HCEC 1CT (cell line): ENCODE results near the gene FOXN1.
"Not testable (repeated sequence)": the region's sequence is repeated elsewhere in the genome, so short reads cannot be mapped to it uniquely, and the experiment has no call there.

Source experiments
- DNase-seq: peaks from one replicate; pipeline ENCODE4 v3.0.0-alpha.2; 2017

The FOXN1 gene, protein sequence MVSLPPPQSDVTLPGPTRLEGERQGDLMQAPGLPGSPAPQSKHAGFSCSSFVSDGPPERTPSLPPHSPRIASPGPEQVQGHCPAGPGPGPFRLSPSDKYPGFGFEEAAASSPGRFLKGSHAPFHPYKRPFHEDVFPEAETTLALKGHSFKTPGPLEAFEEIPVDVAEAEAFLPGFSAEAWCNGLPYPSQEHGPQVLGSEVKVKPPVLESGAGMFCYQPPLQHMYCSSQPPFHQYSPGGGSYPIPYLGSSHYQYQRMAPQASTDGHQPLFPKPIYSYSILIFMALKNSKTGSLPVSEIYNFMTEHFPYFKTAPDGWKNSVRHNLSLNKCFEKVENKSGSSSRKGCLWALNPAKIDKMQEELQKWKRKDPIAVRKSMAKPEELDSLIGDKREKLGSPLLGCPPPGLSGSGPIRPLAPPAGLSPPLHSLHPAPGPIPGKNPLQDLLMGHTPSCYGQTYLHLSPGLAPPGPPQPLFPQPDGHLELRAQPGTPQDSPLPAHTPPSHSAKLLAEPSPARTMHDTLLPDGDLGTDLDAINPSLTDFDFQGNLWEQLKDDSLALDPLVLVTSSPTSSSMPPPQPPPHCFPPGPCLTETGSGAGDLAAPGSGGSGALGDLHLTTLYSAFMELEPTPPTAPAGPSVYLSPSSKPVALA

DNA sequence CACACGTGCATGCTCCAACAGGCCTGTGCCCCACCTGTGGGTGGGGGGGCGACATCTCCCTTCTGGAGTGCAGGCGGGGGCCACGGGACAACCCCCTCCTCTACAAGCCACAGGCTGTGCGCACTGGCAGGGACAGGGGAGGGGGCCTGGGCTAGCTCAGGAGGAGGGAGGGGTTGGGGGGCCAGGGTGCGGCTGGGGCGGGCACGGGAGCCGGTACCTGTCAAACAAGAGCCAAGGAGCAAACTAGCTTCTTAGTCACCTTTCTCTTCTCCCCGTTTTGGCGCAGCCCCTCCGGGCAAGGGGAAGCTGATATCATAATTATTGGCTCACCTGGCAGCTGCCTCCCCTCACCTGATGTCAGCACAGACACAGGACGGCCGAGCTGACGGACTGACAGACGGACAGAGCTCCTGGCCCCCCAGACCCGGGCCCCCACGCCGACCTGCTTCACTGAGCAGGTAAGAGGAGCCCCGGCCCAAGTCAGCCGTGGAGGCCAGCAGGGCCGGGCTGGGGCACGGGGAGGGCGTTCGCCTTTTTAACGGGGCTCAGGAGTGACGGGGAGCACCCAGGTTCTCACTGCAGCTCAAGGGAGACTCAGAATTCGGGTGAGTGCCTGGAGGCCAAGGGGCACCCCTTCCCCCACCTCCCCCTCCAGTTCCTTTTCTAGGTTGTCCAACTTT is at the start of gene FOXN1:
TSS of gene FOXN1 (plus strand) at position 363 of the 680 bp plus-strand sequence. CDS start 17,622 bp downstream, outside the sequence.
- DNase-seq, result no peak

- no peak for DNase-seq
These were observed 48.3 kb upstream of the FOXN1 start for GRCh38 chr17:28457890-28458289.

DNA sequence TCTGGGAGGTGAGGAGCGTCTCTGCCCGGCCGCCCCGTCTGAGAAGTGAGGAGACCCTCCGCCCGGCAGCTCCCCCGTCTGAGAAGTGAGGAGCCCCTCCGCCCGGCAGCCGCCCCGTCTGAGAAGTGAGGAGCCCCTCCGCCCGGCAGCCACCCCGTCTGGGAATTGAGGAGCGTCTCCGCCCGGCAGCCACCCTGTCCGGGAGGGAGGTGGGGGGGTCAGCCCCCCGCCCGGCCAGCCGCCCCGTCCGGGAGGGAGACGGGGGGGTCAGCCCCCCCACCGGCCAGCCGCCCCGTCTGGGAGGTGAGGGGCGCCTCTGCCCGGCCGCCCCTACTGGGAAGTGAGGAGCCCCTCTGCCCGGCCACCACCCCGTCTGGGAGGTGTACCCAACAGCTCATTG is 47.3 kb upstream of the FOXN1 start:
- not testable (repeated sequence) for DNase-seq

DNA sequence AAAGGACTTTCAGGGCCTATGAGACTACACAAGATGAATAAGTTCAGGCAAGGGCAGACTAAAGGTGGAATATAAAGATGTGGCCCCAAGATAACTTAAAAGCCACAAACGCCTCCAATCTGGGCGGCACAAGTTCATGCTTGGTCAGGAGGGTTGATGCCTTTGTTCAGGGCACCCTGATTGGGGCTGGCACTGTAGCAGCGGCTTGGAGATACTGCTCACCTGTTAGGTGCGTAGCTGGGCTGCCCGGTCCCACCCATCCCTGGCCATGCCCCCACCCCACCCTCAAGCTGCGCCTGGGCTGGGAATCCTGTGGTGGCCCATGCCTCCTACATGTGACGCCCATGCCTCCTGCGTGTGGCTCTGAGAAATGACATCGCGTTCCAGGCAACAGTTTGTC is 45.2 kb upstream of the FOXN1 start:
- DNase-seq, result no peak

DNA sequence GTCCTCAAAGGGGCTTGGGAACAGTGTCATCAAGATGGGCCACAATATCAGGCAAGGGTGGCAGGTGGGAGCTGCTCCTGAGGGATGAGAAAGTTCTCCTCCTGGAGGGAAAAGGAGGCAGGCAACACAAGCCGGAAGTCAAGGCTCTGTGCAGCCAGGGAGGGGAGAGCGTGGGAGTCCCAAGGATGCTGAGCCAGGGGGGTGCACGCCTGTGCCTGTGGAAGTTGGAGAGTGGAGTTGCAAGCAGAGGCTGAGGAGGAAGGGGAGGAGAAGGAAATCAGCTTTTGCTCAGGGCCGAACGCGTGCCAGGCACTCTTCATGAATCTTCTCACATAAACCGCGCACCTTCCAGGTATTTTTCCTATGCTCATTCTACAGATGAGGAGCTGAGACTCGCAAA is 40.1 kb upstream of the FOXN1 start:
- DNase-seq, result no peak

DNA sequence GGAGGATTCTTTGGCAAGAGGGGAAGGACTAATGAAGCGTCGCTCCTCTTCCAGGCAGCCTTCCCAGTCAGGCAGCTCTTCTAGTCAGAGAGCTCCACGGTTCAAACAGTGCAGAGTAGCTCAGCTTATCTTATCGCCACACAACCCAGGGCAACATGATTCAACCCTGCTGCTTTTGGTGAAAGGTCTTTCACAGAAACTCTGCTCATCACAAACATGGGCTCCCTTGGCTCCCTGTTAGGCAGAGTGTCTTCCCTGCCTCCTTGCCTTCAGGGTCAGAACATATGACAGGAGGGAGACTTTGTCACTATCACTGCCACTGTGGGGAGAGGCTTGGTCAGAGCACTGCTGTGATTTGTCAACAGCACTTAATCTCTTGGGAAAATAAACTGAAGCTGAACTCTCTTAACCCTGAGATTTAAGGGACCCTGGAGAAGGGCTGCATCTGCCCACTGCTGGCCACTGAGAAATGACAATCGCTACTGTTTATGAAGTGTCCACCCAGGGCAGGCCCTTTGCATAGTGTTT is 39.6 kb upstream of the FOXN1 start:
- DNase-seq, result no peak

GRCh38 chr17:28467456-28468025 is 38.6 kb upstream of the FOXN1 start:
- DNase-seq, result peak; percentile 52

DNA sequence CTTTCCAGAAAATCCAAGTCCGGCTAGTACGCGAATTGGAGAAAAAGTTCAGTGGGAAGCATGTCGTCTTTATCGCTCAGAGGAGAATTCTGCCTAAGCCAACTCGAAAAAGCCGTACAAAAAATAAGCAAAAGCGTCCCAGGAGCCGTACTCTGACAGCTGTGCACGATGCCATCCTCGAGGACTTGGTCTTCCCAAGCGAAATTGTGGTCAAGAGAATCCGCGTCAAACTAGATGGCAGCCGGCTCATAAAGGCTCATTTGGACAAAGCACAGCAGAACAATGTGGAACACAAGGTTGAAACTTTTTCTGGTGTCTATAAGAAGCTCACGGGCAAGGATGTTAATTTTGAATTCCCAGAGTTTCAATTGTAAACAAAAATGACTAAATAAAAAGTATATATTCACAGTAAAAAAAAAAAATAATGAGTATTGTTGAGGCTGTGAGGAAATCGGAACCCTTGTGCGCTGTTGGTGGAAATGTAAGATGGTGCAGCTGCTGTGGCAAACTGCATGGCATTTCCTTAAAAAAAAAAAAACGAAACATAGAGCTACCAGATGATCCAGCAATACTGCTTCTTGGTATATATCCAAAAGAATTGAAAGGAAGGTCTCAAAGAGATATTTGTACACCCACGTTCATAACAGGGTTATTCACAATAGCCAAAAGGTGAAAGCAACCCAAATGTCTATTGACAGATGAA is 38.0 kb upstream of the FOXN1 start:
- DNase-seq, result not testable (repeated sequence)

DNA sequence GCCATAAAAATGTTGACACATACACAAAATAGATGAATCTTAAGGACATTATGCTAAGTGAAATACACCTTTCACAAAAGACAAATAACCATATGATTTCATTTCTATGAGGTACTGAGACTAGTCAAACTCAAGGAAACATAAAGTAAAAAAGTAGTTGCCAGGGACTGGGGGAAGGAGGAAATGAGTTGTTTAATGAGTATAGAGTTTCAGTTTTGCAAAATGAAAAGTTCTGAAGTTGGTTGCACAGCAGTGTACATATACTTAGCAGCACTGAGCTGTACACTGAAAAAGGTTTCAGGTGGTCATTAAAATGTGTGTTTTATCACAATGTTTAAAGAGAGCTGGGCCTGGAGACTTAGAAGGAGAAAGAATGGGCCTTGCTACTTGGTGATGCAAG is 37.4 kb upstream of the FOXN1 start:
- DNase-seq, result no peak

DNA sequence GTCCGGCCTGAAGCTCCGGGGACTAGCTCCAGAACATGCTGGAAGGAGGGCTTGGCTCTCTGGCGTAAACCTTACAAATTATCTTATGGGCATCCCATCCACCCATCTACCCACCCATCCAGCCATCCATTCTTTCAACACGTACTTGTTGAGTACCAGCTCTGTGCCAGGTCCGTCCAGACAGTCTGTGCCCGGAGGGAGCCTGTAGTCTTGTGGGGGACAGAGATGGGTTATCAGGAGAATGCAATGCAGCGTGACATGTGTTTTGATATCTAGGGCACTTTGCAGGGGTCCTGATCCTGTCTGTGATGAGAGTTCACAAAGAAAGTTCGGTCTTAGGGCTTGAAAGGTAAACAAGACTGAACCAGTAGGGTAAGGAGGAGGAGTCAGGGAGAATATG is 36.8 kb upstream of the FOXN1 start:
- DNase-seq, result no peak

DNA sequence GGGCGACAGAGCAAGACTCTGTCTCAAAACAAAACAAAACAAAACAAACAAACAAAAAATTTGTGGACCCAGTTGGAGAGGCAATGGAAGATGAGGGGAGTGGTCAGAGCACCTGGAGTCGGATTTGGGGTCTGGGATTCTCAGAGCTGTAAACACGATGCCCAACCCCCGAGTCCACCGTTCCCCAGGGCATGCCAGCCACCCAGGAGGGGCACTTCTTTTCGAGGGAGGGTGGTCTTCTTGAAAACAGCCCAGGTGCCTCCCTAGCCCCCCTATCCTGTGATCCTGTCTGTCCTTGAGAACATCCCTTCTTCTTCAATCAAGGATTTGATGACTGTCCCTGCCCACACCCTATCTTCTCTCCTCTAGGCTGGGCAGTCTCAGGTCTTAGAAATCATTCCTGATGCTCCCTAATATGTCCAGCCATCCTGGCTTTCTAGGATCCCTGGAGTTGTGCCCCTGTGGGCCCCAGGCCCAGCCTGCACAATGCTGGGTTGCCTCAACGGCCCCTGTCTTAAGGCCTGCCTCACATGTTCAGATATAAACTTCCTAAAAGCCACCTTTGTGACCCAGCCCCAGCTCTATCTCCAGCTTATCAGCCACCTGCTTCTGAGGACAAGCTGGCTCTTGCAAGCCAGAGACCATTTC is 35.8 kb upstream of the FOXN1 start:
- no peak for DNase-seq

- no peak for DNase-seq
These were observed 35.2 kb upstream of the FOXN1 start for GRCh38 chr17:28470914-28471366.

DNA sequence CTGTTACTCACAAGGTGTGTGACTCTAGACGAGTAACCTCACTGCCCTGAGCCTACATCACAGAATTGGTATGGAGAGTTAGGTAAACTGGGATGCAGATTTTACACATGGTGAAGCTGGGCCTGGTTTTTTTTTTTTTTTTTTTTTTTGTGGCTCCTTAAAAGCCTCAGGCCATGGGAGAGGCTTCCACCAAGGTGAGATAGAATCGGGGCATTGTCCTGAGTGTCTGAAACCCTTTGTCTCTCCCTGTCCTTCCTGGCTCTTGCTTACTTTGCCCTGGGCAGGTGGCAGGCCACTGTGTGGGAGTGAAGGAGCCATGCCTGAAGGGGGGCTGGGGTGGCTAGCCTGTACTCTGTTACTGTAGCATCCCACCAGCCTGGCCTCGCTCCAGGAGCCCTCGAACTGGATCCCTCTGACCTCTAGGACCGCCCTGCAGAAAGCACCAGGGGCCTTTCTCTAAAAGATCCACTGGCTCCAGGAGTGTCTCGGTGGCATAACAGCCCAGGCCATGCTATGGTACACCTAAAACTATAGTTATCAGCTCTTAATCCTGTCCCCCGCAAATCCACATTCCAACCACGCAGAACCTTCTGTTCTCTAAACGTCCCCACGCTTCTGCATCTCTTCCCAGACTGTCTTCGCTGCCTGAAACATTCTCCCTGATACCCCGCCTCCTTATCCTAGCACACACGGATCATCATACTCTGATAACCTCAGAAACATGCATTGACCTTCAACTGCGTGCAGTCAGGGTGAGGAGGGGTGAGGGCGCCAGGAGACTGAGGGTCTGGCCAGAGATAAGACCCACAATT is 34.4 kb upstream of the FOXN1 start:
- DNase-seq, result no peak

DNA sequence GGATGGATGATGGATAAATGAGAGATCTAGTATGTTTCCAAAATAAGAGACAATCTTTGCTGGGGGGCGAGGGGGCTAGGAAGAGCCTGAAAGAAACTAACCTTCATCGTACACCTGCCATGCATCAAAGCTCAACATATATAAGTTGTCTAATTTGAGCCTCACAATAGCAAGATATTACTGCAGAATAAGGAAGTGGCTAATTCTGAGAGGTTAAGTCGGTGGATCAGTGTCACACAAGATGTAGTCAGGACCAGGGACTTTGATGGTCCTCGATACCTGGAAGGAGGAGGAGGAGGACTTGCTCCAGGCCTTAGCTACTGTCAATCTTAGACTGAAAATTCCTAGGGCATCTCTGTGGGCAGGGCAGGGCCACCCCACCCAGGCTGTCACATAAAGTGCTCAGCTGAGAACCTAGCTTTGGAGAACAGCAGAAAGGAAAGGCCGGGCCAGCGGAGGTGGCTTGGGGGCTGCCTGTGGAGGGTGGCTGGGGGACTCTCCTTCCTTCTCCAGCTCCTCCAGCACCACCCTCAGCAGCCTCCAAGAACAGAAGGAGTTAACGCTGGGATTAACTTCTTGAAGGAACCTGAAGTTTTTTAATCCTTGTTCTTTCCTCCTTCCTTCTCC is 33.2 kb upstream of the FOXN1 start:
- no peak for DNase-seq

GRCh38 chr17:28473542-28473941 is 32.6 kb upstream of the FOXN1 start, which contains the start of gene SLC13A2:
Gene SLC13A2, plus strand, starts transcription at chr17:28473644. Its CDS starts 69 bp downstream, at chr17:28473713.
- DNase-seq, result no peak

GRCh38 chr17:28474111-28474531 is 32.0 kb upstream of the FOXN1 start:
- no peak for DNase-seq

DNA sequence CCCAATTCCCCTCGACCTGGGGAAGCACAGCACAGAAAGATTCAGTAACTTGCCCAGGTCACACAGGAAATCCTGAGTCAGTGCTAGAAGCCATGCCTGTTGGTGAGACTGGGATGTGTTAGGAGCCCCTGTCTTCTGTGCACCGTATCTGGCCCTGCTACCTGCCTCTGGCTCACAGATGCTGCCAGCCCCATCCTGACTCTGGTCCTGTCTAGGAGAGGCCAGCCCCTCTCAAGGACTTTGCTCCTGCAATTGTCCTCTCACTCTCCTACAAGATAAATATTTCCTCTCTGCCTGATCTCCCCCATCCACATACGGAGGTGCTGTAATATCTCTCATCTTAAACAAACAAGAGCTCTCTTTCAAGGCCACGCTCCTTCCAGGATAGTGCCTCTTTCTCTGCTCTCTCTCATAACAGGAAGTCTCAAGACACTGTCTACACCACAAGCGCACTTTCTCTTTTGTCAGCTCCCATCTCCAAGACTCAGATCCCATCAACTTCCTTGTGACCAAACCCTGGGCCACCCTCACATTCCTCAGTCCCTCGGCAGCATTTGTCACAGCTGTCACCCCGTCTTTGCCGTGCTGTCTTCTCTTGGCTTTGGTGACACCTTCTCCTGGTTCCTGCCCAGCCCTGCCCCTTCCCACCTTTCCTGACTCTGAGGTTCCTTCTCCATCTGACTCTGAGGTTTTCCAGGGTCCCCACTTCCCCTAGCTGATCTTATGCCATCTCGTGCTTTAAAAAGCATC is 30.8 kb upstream of the FOXN1 start:
- DNase-seq, result no peak

- DNase-seq, result no peak
These were observed 29.9 kb upstream of the FOXN1 start for GRCh38 chr17:28476076-28476865.

DNA sequence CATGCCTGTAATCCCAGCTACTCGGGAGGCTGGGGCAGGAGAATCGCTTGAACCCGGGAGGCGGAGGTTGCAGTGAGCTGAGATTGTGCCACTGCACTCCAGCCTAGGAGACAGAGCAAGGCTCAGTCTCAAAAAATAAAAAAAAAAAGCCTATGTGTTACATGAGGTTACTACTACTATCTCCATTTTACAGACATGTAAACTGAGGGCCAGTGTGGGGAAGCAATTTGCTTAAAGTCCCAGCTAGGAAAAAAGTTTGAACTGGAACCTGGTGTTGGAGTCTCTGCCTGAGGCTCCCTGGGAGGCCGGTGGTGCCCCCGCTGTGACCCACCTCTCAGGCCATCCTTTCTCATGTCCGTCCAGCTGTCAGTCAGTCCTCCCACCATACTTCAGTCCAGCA is 28.2 kb upstream of the FOXN1 start:
- no peak for DNase-seq
